SIG-M5 treated with dmso at 0.1 percent for 504 hours (cell line): ENCODE data around the gene ARFRP1.
A peak's percentile ranks its signal among the peaks of the same experiment; 100 is the strongest.

ENCODE experiments used
- DNase-seq: peaks from one replicate; lab custom pipeline; 2025; ENCODE audit not compliant: unreplicated experiment; lab: John Stamatoyannopoulos, UW

ARFRP1 gene

GRCh38 chr20:63707558-63708300 lies at the start of gene ARFRP1, which contains the start of gene ZGPAT:
ARFRP1 (minus strand) TSS chr20:63707976; CDS start chr20:63707091, 885 bp downstream.
ZGPAT (plus strand) TSS chr20:63708039; CDS start chr20:63708581, 542 bp downstream.
- peak; percentile 87 for DNase-seq

- DNase-seq = no peak
Measured at GRCh38 chr20:63756648-63756991, 48.8 kb upstream of the ARFRP1 start.

GRCh38 chr20:63755933-63756647 lies 48.3 kb upstream of the ARFRP1 start:
- no peak for DNase-seq

- DNase-seq = no peak
Measured at GRCh38 chr20:63754008-63754407, 46.2 kb upstream of the ARFRP1 start.

GRCh38 chr20:63753381-63753780 lies 45.6 kb upstream of the ARFRP1 start:
- DNase-seq = no peak

- DNase-seq = no peak
Measured at GRCh38 chr20:63752411-63753101, 44.8 kb upstream of the ARFRP1 start.

GRCh38 chr20:63751471-63752271 lies 43.9 kb upstream of the ARFRP1 start:
- no peak for DNase-seq

- DNase-seq = no peak
Measured at GRCh38 chr20:63750807-63751470, 43.2 kb upstream of the ARFRP1 start.

GRCh38 chr20:63749597-63750508 lies 42.1 kb upstream of the ARFRP1 start:
- no peak for DNase-seq

- DNase-seq = no peak
Measured at GRCh38 chr20:63748934-63749270, 41.1 kb upstream of the ARFRP1 start.

- DNase-seq = no peak
Measured at GRCh38 chr20:63748070-63748933, 40.5 kb upstream of the ARFRP1 start.

- no peak for DNase-seq
Measured at GRCh38 chr20:63747622-63748069, 39.9 kb upstream of the ARFRP1 start.

- DNase-seq = no peak
Measured at GRCh38 chr20:63746751-63747315, 39.1 kb upstream of the ARFRP1 start.

- DNase-seq = no peak
Measured at GRCh38 chr20:63745961-63746731, 38.4 kb upstream of the ARFRP1 start.

GRCh38 chr20:63745424-63745805 lies 37.6 kb upstream of the ARFRP1 start:
- DNase-seq = no peak

- DNase-seq = no peak
Measured at GRCh38 chr20:63744574-63745423, 37.0 kb upstream of the ARFRP1 start.

- DNase-seq = no peak
Measured at GRCh38 chr20:63744158-63744557, 36.4 kb upstream of the ARFRP1 start.
